GM12878 (cell line): ENCODE measurements around the gene TAF13. TPM values are rescaled to one million over a fixed set of nuclear protein-coding genes. Genes with fewer than 3 reads are reported as not detected.

Experiments
- ATAC-seq: fragments of 200-7000 bp; cut with Tn5 transposase; 3 replicates; pipeline ENCODE4 v1.9.1; 2020; ENCODE audit warnings: mild to moderate bottlenecking, moderate library complexity
- BruUV-seq: library from RNA; stranded (reverse); fragments of 400-500 nt; replicated peaks from 2 replicates; lab custom pipeline; 2021; lab: Mats Ljungman, UMichigan
- CTCF ChIA-PET: fragments of 300-600 bp; sonication (Branson Sonifier 250); formaldehyde crosslinking; extraction: SDS; loops from one replicate; lab custom pipeline; 2021; ENCODE audit warnings: inconsistent platforms; lab: Yijun Ruan, JAX
- POLR2A ChIA-PET: fragments of 350-600 bp; formaldehyde crosslinking; extraction: SDS; loops from one replicate; lab custom pipeline; 2021; ENCODE audit warnings: inconsistent platforms; lab: Charles Lee
- RAD21 ChIA-PET: fragments of 300-600 bp; sonication (Branson Sonifier 250); formaldehyde crosslinking; loops from one replicate; lab custom pipeline; 2023; ENCODE audit warnings: antibody characterized with exemption; ENCODE audit not compliant: unreplicated experiment; lab: Charles Lee
- SMC1A ChIA-PET: fragments of 300-600 bp; sonication (Branson Sonifier 250); formaldehyde crosslinking; loops from one replicate; lab custom pipeline; 2023; ENCODE audit not compliant: unreplicated experiment, uncharacterized antibody; lab: Charles Lee
- DNase-seq: peaks from one replicate; pipeline ENCODE4 v3.0.0-alpha.2; 2011; ENCODE audit warnings: low read depth, low spot score
- FAIRE-seq: peaks from 3 replicates; lab custom pipeline; 2011; peaks lifted over from hg19 to GRCh38; lab: Jason Lieb, UNC
- H2AFZ ChIP-seq: 2 replicates; pipeline ENCODE4 v1.6.0; 2011; ENCODE audit warnings: low read depth, low read length, control low read depth; ENCODE audit not compliant: control insufficient read depth
- H3K27ac ChIP-seq: 2 replicates; pipeline ENCODE4 v1.5.1; 2011; ENCODE audit warnings: control low read depth; ENCODE audit not compliant: control insufficient read depth, insufficient read depth
- H3K27me3 ChIP-seq, 2 experiments: replicated peaks in 1 of 2; 2 replicates each; pipeline versions ENCODE4 v1.6.0 to v1.6.1; 2011; ENCODE audit warnings: low read length in 1 of 2; ENCODE audit not compliant: control insufficient read depth in 2 of 2, insufficient read depth in 2 of 2
- H3K36me3 ChIP-seq, 2 experiments: 2 replicates each; pipeline ENCODE4 v1.5.1; 2011; ENCODE audit warnings: low read length in 1 of 2; ENCODE audit not compliant: control insufficient read depth in 2 of 2, insufficient read depth in 2 of 2
- H3K4me1 ChIP-seq: 2 replicates; pipeline ENCODE4 v1.6.1; 2011; ENCODE audit warnings: mild to moderate bottlenecking, low read length, moderate library complexity, mixed read lengths; ENCODE audit not compliant: control insufficient read depth, insufficient read depth
- H3K4me2 ChIP-seq: 2 replicates; pipeline ENCODE4 v1.6.0; 2011; ENCODE audit warnings: control low read depth; ENCODE audit not compliant: control insufficient read depth, insufficient read depth
- H3K4me3 ChIP-seq: fragments of 200-600 bp; sonication (generic); 2 replicates; pipeline ENCODE4 v1.5.1; 2016
- H3K79me2 ChIP-seq: 2 replicates; pipeline ENCODE4 v1.6.0; 2011; ENCODE audit warnings: low read length; ENCODE audit not compliant: control insufficient read depth, insufficient read depth
- H3K9ac ChIP-seq: 2 replicates; pipeline ENCODE4 v1.8.0; 2011; ENCODE audit warnings: low read length, control low read depth, mixed read lengths; ENCODE audit not compliant: control insufficient read depth, insufficient read depth
- H3K9me3 ChIP-seq: replicated peaks from 3 replicates; pipeline ENCODE4 v1.5.1; 2011; ENCODE audit warnings: mild to moderate bottlenecking, low read length; ENCODE audit not compliant: control insufficient read depth, insufficient read depth
- H4K20me1 ChIP-seq: 2 replicates; pipeline ENCODE4 v1.6.0; 2011; ENCODE audit not compliant: control insufficient read depth, insufficient read depth
- BMI1 ChIP-seq: fragments of 450-650 bp; IDR thresholded peaks from 2 replicates; pipeline ENCODE4 v1.6.1; 2016; ENCODE audit warnings: mild to moderate bottlenecking, moderate library complexity, borderline replicate concordance
- CREB1 ChIP-seq: IDR thresholded peaks from 2 replicates; pipeline ENCODE4 v1.6.1; 2012; ENCODE audit warnings: low read depth, mild to moderate bottlenecking, inconsistent platforms
- CTCF ChIP-seq, 3 experiments: IDR thresholded peaks in 2 of 3; conservative IDR thresholded peaks in 1 of 3; 2 replicates each; pipeline ENCODE4 v1.5.1; 2011; ENCODE audit warnings: low read depth in 3 of 3, low read length in 3 of 3, mild to moderate bottlenecking in 3 of 3, control low read depth in 2 of 3, moderate library complexity in 2 of 3, inconsistent platforms in 1 of 3, mixed read lengths in 1 of 3; ENCODE audit not compliant: control insufficient read depth in 2 of 3, insufficient read depth in 1 of 3; ENCODE audit errors: extremely low read depth in 1 of 3
- GATAD2B ChIP-seq: fragments of 450-650 bp; conservative IDR thresholded peaks from 2 replicates; pipeline ENCODE4 v1.6.1; 2017; ENCODE audit warnings: low read depth, mild to moderate bottlenecking, moderate library complexity
- MYB ChIP-seq: fragments of 150-350 bp; IDR thresholded peaks from 2 replicates; pipeline ENCODE4 v1.6.1; 2014; ENCODE audit warnings: mild to moderate bottlenecking, low read depth, low read length, borderline replicate concordance
- REST ChIP-seq: IDR thresholded peaks from 2 replicates; pipeline ENCODE4 v1.6.1; 2012; ENCODE audit warnings: mild to moderate bottlenecking, low read depth, low read length
- STAT3 ChIP-seq: IDR thresholded peaks from 2 replicates; pipeline ENCODE4 v1.6.1; 2011; ENCODE audit warnings: low read depth, low read length, improper control_type of control experiment
- WGBS: methylation state at CpG from one replicate; pipeline ENCODE4 v1.1.6; 2016; ENCODE audit warnings: low lambda C conversion rate; ENCODE audit not compliant: insufficient replicate concordance, insufficient coverage; ENCODE audit errors: missing lambda C conversion rate; 5-methylcytosine and 5-hydroxymethylcytosine counted together
- in situ Hi-C: fragments of 300-500 bp; cut with MboI; formaldehyde crosslinking; loops from 9 replicates; pipeline ENCODE4 v1.14.3; 2018; ENCODE audit warnings: mixed read lengths
- intact Hi-C: fragments of 100-400 bp; cut with micrococcal nuclease; formaldehyde crosslinking; loops from one replicate; pipeline ENCODE4 v1.14.2; 2022; ENCODE audit not compliant: unreplicated experiment
- polyA plus RNA-seq, 11 experiments: library from polyadenylated mRNA; depleted of rRNA in 4 of 11; unstranded in 6 of 11; stranded (reverse) in 5 of 11; fragments of >200 nt; fragmentation: Nextera tagmentation in 4 of 11; fragmentation: Illumina TruSeq in 1 of 11; extraction: Ambion mirVana in 4 of 11; extraction: Trizol in 1 of 11; gene quantifications; 1 replicate in 1 of 11; 2 replicates in 10 of 11; pipeline versions ENCODE4 v1.2.1 to v1.2.3, GENCODE V29; 2011 to 2016; ENCODE audit warnings: inconsistent platforms in 2 of 11, missing spikeins in 2 of 11, low read depth in 1 of 11
- total RNA-seq, 4 experiments: library from RNA; depleted of rRNA in 3 of 4; stranded (reverse); fragments of >200 nt in 3 of 4; fragmentation: Illumina TruSeq in 1 of 4; extraction: Trizol in 1 of 4; gene quantifications; 2 replicates each; pipeline versions ENCODE4 v1.2.1 to v1.2.3, GENCODE V29; 2013 to 2021
- TF ChIP-seq, protein P1 (sequence below): fragments of 450-650 bp; IDR thresholded peaks from 2 replicates; pipeline ENCODE4 v1.6.1; 2018; ENCODE audit warnings: mild to moderate bottlenecking, low read depth, moderate library complexity; ENCODE audit not compliant: partially characterized antibody

Gene TAF13
- total and polyA plus RNA-seq, 10 of the 15 experiments (the other 5 are each of a cell fraction or from before 2014, with no cell fraction given), result 8.1 to 30.6 (median 18.0) TPM

GRCh38 chr1:109020693-109021257 is 55.0 kb downstream of the TAF13 start:
- no peak for ATAC-seq
- Histone ChIP-seq H3K4me3 (no peak overlapping the region), H4K20me1 (no peaks in the 10 kb centered on the region), H3K27ac (no peak overlapping the region), H3K36me3 (peaks cover 0 to 4% of the 10 kb centered on the region in 2 experiments; a peak in 2 of 4 replicates), H3K9ac (no peak overlapping the region), H3K27me3 (no peaks in the 10 kb centered on the region), H3K9me3 (no peaks in the 10 kb centered on the region; the same call in 2 of the 3 replicates), H3K4me1 (no peaks in the 10 kb centered on the region), H3K4me2 (no peak overlapping the region), H3K79me2 (no peaks in the 10 kb centered on the region), H2AFZ (no peak overlapping the region)
- in situ Hi-C loops, result no loop called here
- TF ChIP-seq, protein P1, sequence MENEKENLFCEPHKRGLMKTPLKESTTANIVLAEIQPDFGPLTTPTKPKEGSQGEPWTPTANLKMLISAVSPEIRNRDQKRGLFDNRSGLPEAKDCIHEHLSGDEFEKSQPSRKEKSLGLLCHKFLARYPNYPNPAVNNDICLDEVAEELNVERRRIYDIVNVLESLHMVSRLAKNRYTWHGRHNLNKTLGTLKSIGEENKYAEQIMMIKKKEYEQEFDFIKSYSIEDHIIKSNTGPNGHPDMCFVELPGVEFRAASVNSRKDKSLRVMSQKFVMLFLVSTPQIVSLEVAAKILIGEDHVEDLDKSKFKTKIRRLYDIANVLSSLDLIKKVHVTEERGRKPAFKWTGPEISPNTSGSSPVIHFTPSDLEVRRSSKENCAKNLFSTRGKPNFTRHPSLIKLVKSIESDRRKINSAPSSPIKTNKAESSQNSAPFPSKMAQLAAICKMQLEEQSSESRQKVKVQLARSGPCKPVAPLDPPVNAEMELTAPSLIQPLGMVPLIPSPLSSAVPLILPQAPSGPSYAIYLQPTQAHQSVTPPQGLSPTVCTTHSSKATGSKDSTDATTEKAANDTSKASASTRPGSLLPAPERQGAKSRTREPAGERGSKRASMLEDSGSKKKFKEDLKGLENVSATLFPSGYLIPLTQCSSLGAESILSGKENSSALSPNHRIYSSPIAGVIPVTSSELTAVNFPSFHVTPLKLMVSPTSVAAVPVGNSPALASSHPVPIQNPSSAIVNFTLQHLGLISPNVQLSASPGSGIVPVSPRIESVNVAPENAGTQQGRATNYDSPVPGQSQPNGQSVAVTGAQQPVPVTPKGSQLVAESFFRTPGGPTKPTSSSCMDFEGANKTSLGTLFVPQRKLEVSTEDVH, result no peak
- TF ChIP-seq BMI1 (no peak), CREB1 (no peak), REST (no peak), CTCF (IDR thresholded peaks at IDR 0.05 in 2 of 3, conservative IDR thresholded peaks at IDR 0.05 in 1 of 3; ENCODE audit: control insufficient read depth in 2 of 3, extremely low read depth in 1 of 3, insufficient read depth in 1 of 3, low read depth in 3 of 3, low read length in 3 of 3) (no peak), STAT3 (no peak), MYB (no peak), GATAD2B (no peak)
- ChIA-PET CTCF (interaction anchor here (0.7 to 1.4 kb wide), 4 partner anchors 68 to 191 kb away, joined by 3 read pairs; no protein-coding TSS in a partner anchor), RAD21 (no interaction called here), SMC1A (interaction anchor here (0.7 kb wide), 1 partner anchor 192 kb away, joined by 3 read pairs; no protein-coding TSS in a partner anchor), POLR2A (no interaction called here)
- WGBS, result 100% methylated on average over 2 of the region's 3 CpGs
- no peak for FAIRE-seq
- no TSS peak for BruUV-seq
- no peak for DNase-seq
- intact Hi-C loops, result no loop called here
